GM12878 (cell line): ENCODE measurements around the gene SLC39A13. TPM values are rescaled to one million over a fixed set of nuclear protein-coding genes. Genes with fewer than 3 reads are reported as not detected.

ENCODE experiments used
- ATAC-seq: fragments of 200-7000 bp; cut with Tn5 transposase; 3 replicates; pipeline ENCODE4 v1.9.1; 2020; ENCODE audit warnings: mild to moderate bottlenecking, moderate library complexity
- BruUV-seq: library from RNA; stranded (reverse); fragments of 400-500 nt; replicated peaks from 2 replicates; lab custom pipeline; 2021; lab: Mats Ljungman, UMichigan
- CTCF ChIA-PET: fragments of 300-600 bp; sonication (Branson Sonifier 250); formaldehyde crosslinking; extraction: SDS; loops from one replicate; lab custom pipeline; 2021; ENCODE audit warnings: inconsistent platforms; lab: Yijun Ruan, JAX
- POLR2A ChIA-PET: fragments of 350-600 bp; formaldehyde crosslinking; extraction: SDS; loops from one replicate; lab custom pipeline; 2021; ENCODE audit warnings: inconsistent platforms; lab: Charles Lee
- RAD21 ChIA-PET: fragments of 300-600 bp; sonication (Branson Sonifier 250); formaldehyde crosslinking; loops from one replicate; lab custom pipeline; 2023; ENCODE audit warnings: antibody characterized with exemption; ENCODE audit not compliant: unreplicated experiment; lab: Charles Lee
- SMC1A ChIA-PET: fragments of 300-600 bp; sonication (Branson Sonifier 250); formaldehyde crosslinking; loops from one replicate; lab custom pipeline; 2023; ENCODE audit not compliant: unreplicated experiment, uncharacterized antibody; lab: Charles Lee
- DNase-seq: peaks from one replicate; pipeline ENCODE4 v3.0.0-alpha.2; 2011; ENCODE audit warnings: low read depth, low spot score
- FAIRE-seq: peaks from 3 replicates; lab custom pipeline; 2011; peaks lifted over from hg19 to GRCh38; lab: Jason Lieb, UNC
- H2AFZ ChIP-seq: 2 replicates; pipeline ENCODE4 v1.6.0; 2011; ENCODE audit warnings: low read depth, low read length, control low read depth; ENCODE audit not compliant: control insufficient read depth
- H3K27ac ChIP-seq: 2 replicates; pipeline ENCODE4 v1.5.1; 2011; ENCODE audit warnings: control low read depth; ENCODE audit not compliant: control insufficient read depth, insufficient read depth
- H3K27me3 ChIP-seq, 2 experiments: replicated peaks in 1 of 2; 2 replicates each; pipeline versions ENCODE4 v1.6.0 to v1.6.1; 2011; ENCODE audit warnings: low read length in 1 of 2; ENCODE audit not compliant: control insufficient read depth in 2 of 2, insufficient read depth in 2 of 2
- H3K36me3 ChIP-seq, 2 experiments: 2 replicates each; pipeline ENCODE4 v1.5.1; 2011; ENCODE audit warnings: low read length in 1 of 2; ENCODE audit not compliant: control insufficient read depth in 2 of 2, insufficient read depth in 2 of 2
- H3K4me1 ChIP-seq: 2 replicates; pipeline ENCODE4 v1.6.1; 2011; ENCODE audit warnings: mild to moderate bottlenecking, low read length, moderate library complexity, mixed read lengths; ENCODE audit not compliant: control insufficient read depth, insufficient read depth
- H3K4me2 ChIP-seq: 2 replicates; pipeline ENCODE4 v1.6.0; 2011; ENCODE audit warnings: control low read depth; ENCODE audit not compliant: control insufficient read depth, insufficient read depth
- H3K4me3 ChIP-seq: fragments of 200-600 bp; sonication (generic); 2 replicates; pipeline ENCODE4 v1.5.1; 2016
- H3K79me2 ChIP-seq: 2 replicates; pipeline ENCODE4 v1.6.0; 2011; ENCODE audit warnings: low read length; ENCODE audit not compliant: control insufficient read depth, insufficient read depth
- H3K9ac ChIP-seq: 2 replicates; pipeline ENCODE4 v1.8.0; 2011; ENCODE audit warnings: low read length, control low read depth, mixed read lengths; ENCODE audit not compliant: control insufficient read depth, insufficient read depth
- H3K9me3 ChIP-seq: replicated peaks from 3 replicates; pipeline ENCODE4 v1.5.1; 2011; ENCODE audit warnings: mild to moderate bottlenecking, low read length; ENCODE audit not compliant: control insufficient read depth, insufficient read depth
- H4K20me1 ChIP-seq: 2 replicates; pipeline ENCODE4 v1.6.0; 2011; ENCODE audit not compliant: control insufficient read depth, insufficient read depth
- BACH1 ChIP-seq: fragments of 450-650 bp; IDR thresholded peaks from 2 replicates; pipeline ENCODE4 v1.6.1; 2017; ENCODE audit warnings: mild to moderate bottlenecking, borderline replicate concordance
- BRCA1 ChIP-seq: IDR thresholded peaks from 2 replicates; pipeline ENCODE4 v1.6.1; 2011; ENCODE audit warnings: low read depth, low read length, improper control_type of control experiment
- CEBPB ChIP-seq, 2 experiments: fragments of 150-350 bp in 1 of 2; IDR thresholded peaks; 2 replicates each; pipeline ENCODE4 v1.6.1; 2012 to 2014; ENCODE audit warnings: low read depth in 2 of 2, low read length in 2 of 2, borderline replicate concordance in 1 of 2, inconsistent platforms in 1 of 2
- CHD1 ChIP-seq: IDR thresholded peaks from 2 replicates; pipeline ENCODE4 v1.6.1; 2012; ENCODE audit warnings: low read depth, low read length, improper control_type of control experiment
- MEF2A ChIP-seq: IDR thresholded peaks from 2 replicates; pipeline ENCODE4 v1.6.1; 2011; ENCODE audit warnings: low read depth, mild to moderate bottlenecking, low read length, moderate library complexity; ENCODE audit not compliant: insufficient read depth
- NR2C2 ChIP-seq: IDR thresholded peaks from 2 replicates; pipeline ENCODE4 v1.6.1; 2011; ENCODE audit warnings: borderline replicate concordance, low read depth; ENCODE audit not compliant: control insufficient read depth, insufficient read length
- NRF1 ChIP-seq: conservative IDR thresholded peaks from 2 replicates; pipeline ENCODE4 v1.6.1; 2011; ENCODE audit warnings: mild to moderate bottlenecking, low read depth, low read length, improper control_type of control experiment
- PAX5 ChIP-seq: IDR thresholded peaks from 2 replicates; pipeline ENCODE4 v1.6.1; 2011; ENCODE audit warnings: low read depth, low read length, borderline replicate concordance
- RAD51 ChIP-seq: fragments of 450-650 bp; IDR thresholded peaks from 2 replicates; pipeline ENCODE4 v1.6.1; 2016; ENCODE audit warnings: moderate library complexity, mild to moderate bottlenecking, inconsistent platforms
- TCF7 ChIP-seq: IDR thresholded peaks from 2 replicates; pipeline ENCODE4 v1.6.1; 2014; ENCODE audit warnings: antibody characterized with exemption, borderline replicate concordance
- ZNF207 ChIP-seq: fragments of 450-650 bp; IDR thresholded peaks from 2 replicates; pipeline ENCODE4 v1.6.1; 2014; ENCODE audit warnings: antibody characterized with exemption, mild to moderate bottlenecking, borderline replicate concordance
- ZNF384 ChIP-seq: IDR thresholded peaks from 2 replicates; pipeline ENCODE4 v1.6.1; 2012; ENCODE audit warnings: low read depth, mild to moderate bottlenecking, low read length, improper control_type of control experiment, borderline replicate concordance
- WGBS: methylation state at CpG from one replicate; pipeline ENCODE4 v1.1.6; 2016; ENCODE audit warnings: low lambda C conversion rate; ENCODE audit not compliant: insufficient replicate concordance, insufficient coverage; ENCODE audit errors: missing lambda C conversion rate; 5-methylcytosine and 5-hydroxymethylcytosine counted together
- in situ Hi-C: fragments of 300-500 bp; cut with MboI; formaldehyde crosslinking; loops from 9 replicates; pipeline ENCODE4 v1.14.3; 2018; ENCODE audit warnings: mixed read lengths
- intact Hi-C: fragments of 100-400 bp; cut with micrococcal nuclease; formaldehyde crosslinking; loops from one replicate; pipeline ENCODE4 v1.14.2; 2022; ENCODE audit not compliant: unreplicated experiment
- polyA plus RNA-seq, 11 experiments: library from polyadenylated mRNA; depleted of rRNA in 4 of 11; unstranded in 6 of 11; stranded (reverse) in 5 of 11; fragments of >200 nt; fragmentation: Nextera tagmentation in 4 of 11; fragmentation: Illumina TruSeq in 1 of 11; extraction: Ambion mirVana in 4 of 11; extraction: Trizol in 1 of 11; gene quantifications; 1 replicate in 1 of 11; 2 replicates in 10 of 11; pipeline versions ENCODE4 v1.2.1 to v1.2.3, GENCODE V29; 2011 to 2016; ENCODE audit warnings: inconsistent platforms in 2 of 11, missing spikeins in 2 of 11, low read depth in 1 of 11
- total RNA-seq, 4 experiments: library from RNA; depleted of rRNA in 3 of 4; stranded (reverse); fragments of >200 nt in 3 of 4; fragmentation: Illumina TruSeq in 1 of 4; extraction: Trizol in 1 of 4; gene quantifications; 2 replicates each; pipeline versions ENCODE4 v1.2.1 to v1.2.3, GENCODE V29; 2013 to 2021
- TF ChIP-seq, protein P1 (sequence below): IDR thresholded peaks from 2 replicates; pipeline ENCODE4 v1.6.1; 2012; ENCODE audit warnings: low read depth, low read length, improper control_type of control experiment
- TF ChIP-seq, protein P2 (sequence below): fragments of 150-350 bp; IDR thresholded peaks from 2 replicates; pipeline ENCODE4 v1.6.1; 2014; ENCODE audit warnings: mild to moderate bottlenecking, low read depth, low read length
- TF ChIP-seq, protein P3 (sequence below): fragments of 450-650 bp; formaldehyde crosslinking; IDR thresholded peaks from 2 replicates; pipeline ENCODE4 v1.4.0; 2022; ENCODE audit warnings: mild to moderate bottlenecking, moderate library complexity
- TF ChIP-seq, protein P4 (sequence below): fragments of 450-650 bp; IDR thresholded peaks from 2 replicates; pipeline ENCODE4 v1.6.1; 2018; ENCODE audit warnings: borderline replicate concordance, mild to moderate bottlenecking; ENCODE audit not compliant: partially characterized antibody

Gene SLC39A13
- total and polyA plus RNA-seq, 10 of the 15 experiments (the other 5 are each of a cell fraction or from before 2014, with no cell fraction given), result 0.23 to 19.8 (median 6.3) TPM

DNA sequence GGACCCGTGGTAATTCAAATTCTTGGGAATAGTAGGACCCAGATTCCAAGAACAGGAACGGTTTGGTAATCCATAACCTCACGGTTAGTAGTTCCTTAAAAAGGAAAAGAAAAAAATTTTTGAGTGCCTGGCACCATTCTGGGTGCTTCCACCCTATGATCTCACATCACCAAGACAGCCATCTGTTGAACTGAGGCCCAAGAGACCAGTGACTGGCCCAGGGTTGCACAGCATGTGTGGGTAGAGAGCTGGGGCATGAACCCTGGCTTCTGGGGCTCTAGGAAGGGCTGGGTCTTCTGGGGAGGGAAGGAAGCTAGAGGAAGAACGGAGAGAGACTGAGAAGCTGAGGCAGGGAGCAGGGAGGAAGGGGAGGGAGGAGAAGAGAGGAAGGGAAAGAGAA is 25.3 kb upstream of the SLC39A13 start:
- WGBS, result 22% methylated on average over 4 of the region's 4 CpGs
- RAD21 ChIA-PET, result no interaction called here
- H3K4me1 ChIP-seq, result peaks cover 8% of the 10 kb centered on the region
- no peaks in the 10 kb centered on the region for H3K9me3 ChIP-seq
- no peak overlapping the region for H3K4me3 ChIP-seq
- H3K27ac ChIP-seq, result no peak overlapping the region
- no peaks in the 10 kb centered on the region for H3K27me3 ChIP-seq
- in situ Hi-C loops (no loop called here), intact Hi-C loops (no loop called here)
- BruUV-seq, result no TSS peak
- DNase-seq (no peak), FAIRE-seq (no peak), ATAC-seq (no peak)
- POLR2A ChIA-PET, result interaction anchor here (1.1 kb wide), 1 partner anchor 12 kb away, joined by 5 read pairs; no protein-coding TSS in a partner anchor
- no peak overlapping the region for H3K9ac ChIP-seq
- no peaks in the 10 kb centered on the region for H3K36me3 ChIP-seq
- H3K4me2 ChIP-seq, result no peak overlapping the region
- H4K20me1 ChIP-seq, result no peaks in the 10 kb centered on the region
- CTCF ChIA-PET, result interaction anchor here (0.9 kb wide), 1 partner anchor 9 kb away, joined by 5 read pairs; no protein-coding TSS in a partner anchor
- no peak overlapping the region for H2AFZ ChIP-seq
- SMC1A ChIA-PET, result interaction anchor here (1.3 kb wide), 1 partner anchor 11 kb away, joined by 3 read pairs; no protein-coding TSS in a partner anchor
- peaks cover 9% of the 10 kb centered on the region for H3K79me2 ChIP-seq
- no peak for TF ChIP-seq RAD51
- no peak for TF ChIP-seq BRCA1
- no peak for TF ChIP-seq PAX5
- no peak for TF ChIP-seq ZNF207
- no peak for TF ChIP-seq ZNF384
- TF ChIP-seq BACH1, result no peak
- no peak for TF ChIP-seq CEBPB (IDR thresholded peaks at IDR 0.05; ENCODE audit: borderline replicate concordance in 1 of 2, low read depth in 2 of 2, low read length in 2 of 2)
- TF ChIP-seq, protein P1, sequence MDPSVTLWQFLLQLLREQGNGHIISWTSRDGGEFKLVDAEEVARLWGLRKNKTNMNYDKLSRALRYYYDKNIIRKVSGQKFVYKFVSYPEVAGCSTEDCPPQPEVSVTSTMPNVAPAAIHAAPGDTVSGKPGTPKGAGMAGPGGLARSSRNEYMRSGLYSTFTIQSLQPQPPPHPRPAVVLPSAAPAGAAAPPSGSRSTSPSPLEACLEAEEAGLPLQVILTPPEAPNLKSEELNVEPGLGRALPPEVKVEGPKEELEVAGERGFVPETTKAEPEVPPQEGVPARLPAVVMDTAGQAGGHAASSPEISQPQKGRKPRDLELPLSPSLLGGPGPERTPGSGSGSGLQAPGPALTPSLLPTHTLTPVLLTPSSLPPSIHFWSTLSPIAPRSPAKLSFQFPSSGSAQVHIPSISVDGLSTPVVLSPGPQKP, result no peak
- TF ChIP-seq, protein P2, sequence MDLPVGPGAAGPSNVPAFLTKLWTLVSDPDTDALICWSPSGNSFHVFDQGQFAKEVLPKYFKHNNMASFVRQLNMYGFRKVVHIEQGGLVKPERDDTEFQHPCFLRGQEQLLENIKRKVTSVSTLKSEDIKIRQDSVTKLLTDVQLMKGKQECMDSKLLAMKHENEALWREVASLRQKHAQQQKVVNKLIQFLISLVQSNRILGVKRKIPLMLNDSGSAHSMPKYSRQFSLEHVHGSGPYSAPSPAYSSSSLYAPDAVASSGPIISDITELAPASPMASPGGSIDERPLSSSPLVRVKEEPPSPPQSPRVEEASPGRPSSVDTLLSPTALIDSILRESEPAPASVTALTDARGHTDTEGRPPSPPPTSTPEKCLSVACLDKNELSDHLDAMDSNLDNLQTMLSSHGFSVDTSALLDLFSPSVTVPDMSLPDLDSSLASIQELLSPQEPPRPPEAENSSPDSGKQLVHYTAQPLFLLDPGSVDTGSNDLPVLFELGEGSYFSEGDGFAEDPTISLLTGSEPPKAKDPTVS, result no peak
- TF ChIP-seq MEF2A, result no peak
- TF ChIP-seq NRF1, result no peak
- TF ChIP-seq CHD1, result no peak
- no peak for TF ChIP-seq NR2C2
- TF ChIP-seq, protein P3, sequence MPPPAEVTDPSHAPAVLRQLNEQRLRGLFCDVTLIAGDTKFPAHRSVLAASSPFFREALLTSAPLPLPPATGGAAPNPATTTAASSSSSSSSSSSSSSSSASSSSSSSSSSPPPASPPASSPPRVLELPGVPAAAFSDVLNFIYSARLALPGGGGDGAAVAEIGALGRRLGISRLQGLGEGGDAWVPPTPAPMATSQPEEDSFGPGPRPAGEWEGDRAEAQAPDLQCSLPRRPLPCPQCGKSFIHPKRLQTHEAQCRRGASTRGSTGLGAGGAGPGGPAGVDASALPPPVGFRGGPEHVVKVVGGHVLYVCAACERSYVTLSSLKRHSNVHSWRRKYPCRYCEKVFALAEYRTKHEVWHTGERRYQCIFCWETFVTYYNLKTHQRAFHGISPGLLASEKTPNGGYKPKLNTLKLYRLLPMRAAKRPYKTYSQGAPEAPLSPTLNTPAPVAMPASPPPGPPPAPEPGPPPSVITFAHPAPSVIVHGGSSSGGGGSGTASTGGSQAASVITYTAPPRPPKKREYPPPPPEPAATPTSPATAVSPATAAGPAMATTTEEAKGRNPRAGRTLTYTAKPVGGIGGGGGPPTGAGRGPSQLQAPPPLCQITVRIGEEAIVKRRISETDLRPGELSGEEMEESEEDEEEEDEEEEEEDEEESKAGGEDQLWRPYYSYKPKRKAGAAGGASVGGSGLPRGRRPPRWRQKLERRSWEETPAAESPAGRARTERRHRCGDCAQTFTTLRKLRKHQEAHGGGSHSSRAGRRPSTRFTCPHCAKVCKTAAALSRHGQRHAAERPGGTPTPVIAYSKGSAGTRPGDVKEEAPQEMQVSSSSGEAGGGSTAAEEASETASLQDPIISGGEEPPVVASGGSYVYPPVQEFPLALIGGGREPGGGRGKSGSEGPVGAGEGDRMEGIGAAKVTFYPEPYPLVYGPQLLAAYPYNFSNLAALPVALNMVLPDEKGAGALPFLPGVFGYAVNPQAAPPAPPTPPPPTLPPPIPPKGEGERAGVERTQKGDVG (CRISPR knock-in tag), result no peak
- TF ChIP-seq TCF7, result no peak
- TF ChIP-seq, protein P4, sequence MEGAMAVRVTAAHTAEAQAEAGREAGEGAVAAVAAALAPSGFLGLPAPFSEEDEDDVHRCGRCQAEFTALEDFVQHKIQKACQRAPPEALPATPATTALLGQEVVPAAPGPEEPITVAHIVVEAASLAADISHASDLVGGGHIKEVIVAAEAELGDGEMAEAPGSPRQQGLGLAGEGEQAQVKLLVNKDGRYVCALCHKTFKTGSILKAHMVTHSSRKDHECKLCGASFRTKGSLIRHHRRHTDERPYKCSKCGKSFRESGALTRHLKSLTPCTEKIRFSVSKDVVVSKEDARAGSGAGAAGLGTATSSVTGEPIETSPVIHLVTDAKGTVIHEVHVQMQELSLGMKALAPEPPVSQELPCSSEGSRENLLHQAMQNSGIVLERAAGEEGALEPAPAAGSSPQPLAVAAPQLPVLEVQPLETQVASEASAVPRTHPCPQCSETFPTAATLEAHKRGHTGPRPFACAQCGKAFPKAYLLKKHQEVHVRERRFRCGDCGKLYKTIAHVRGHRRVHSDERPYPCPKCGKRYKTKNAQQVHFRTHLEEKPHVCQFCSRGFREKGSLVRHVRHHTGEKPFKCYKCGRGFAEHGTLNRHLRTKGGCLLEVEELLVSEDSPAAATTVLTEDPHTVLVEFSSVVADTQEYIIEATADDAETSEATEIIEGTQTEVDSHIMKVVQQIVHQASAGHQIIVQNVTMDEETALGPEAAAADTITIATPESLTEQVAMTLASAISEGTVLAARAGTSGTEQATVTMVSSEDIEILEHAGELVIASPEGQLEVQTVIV, result no peak
